ENCODE results near the gene SEPTIN11. TPM values are rescaled to one million over a fixed set of nuclear protein-coding genes. Genes with fewer than 3 reads are reported as not detected.

SEPTIN11 gene
- total and polyA plus RNA-seq, 2 of the 8 experiments (the other 6 are each of a cell fraction or from before 2014, with no cell fraction given) = 32.2 to 110 TPM

- no peak for TF ChIP-seq KDM1A (IDR thresholded peaks at IDR 0.05; ENCODE audit: borderline replicate concordance, low read length)
- no peak for TF ChIP-seq SRF (IDR thresholded peaks at IDR 0.05; ENCODE audit: low read depth, low read length)
- TF ChIP-seq EGR1 (IDR thresholded peaks at IDR 0.05; ENCODE audit: borderline replicate concordance, low read depth, low read length) = no peak
These were observed 24.6 kb downstream of the SEPTIN11 start (continued) for GRCh38 chr4:76974150-76974549.
